GM12878 (cell line): ENCODE measurements around the gene DENND2C. TPM values are rescaled to one million over a fixed set of nuclear protein-coding genes. Genes with fewer than 3 reads are reported as not detected.

Experiments
- ATAC-seq: fragments of 200-7000 bp; cut with Tn5 transposase; 3 replicates; pipeline ENCODE4 v1.9.1; 2020; ENCODE audit warnings: mild to moderate bottlenecking, moderate library complexity
- BruUV-seq: library from RNA; stranded (reverse); fragments of 400-500 nt; replicated peaks from 2 replicates; lab custom pipeline; 2021; lab: Mats Ljungman, UMichigan
- CTCF ChIA-PET: fragments of 300-600 bp; sonication (Branson Sonifier 250); formaldehyde crosslinking; extraction: SDS; loops from one replicate; lab custom pipeline; 2021; ENCODE audit warnings: inconsistent platforms; lab: Yijun Ruan, JAX
- POLR2A ChIA-PET: fragments of 350-600 bp; formaldehyde crosslinking; extraction: SDS; loops from one replicate; lab custom pipeline; 2021; ENCODE audit warnings: inconsistent platforms; lab: Charles Lee
- RAD21 ChIA-PET: fragments of 300-600 bp; sonication (Branson Sonifier 250); formaldehyde crosslinking; loops from one replicate; lab custom pipeline; 2023; ENCODE audit warnings: antibody characterized with exemption; ENCODE audit not compliant: unreplicated experiment; lab: Charles Lee
- SMC1A ChIA-PET: fragments of 300-600 bp; sonication (Branson Sonifier 250); formaldehyde crosslinking; loops from one replicate; lab custom pipeline; 2023; ENCODE audit not compliant: unreplicated experiment, uncharacterized antibody; lab: Charles Lee
- DNase-seq: peaks from one replicate; pipeline ENCODE4 v3.0.0-alpha.2; 2011; ENCODE audit warnings: low read depth, low spot score
- FAIRE-seq: peaks from 3 replicates; lab custom pipeline; 2011; peaks lifted over from hg19 to GRCh38; lab: Jason Lieb, UNC
- H2AFZ ChIP-seq: 2 replicates; pipeline ENCODE4 v1.6.0; 2011; ENCODE audit warnings: low read depth, low read length, control low read depth; ENCODE audit not compliant: control insufficient read depth
- H3K27ac ChIP-seq: 2 replicates; pipeline ENCODE4 v1.5.1; 2011; ENCODE audit warnings: control low read depth; ENCODE audit not compliant: control insufficient read depth, insufficient read depth
- H3K27me3 ChIP-seq, 2 experiments: replicated peaks in 1 of 2; 2 replicates each; pipeline versions ENCODE4 v1.6.0 to v1.6.1; 2011; ENCODE audit warnings: low read length in 1 of 2; ENCODE audit not compliant: control insufficient read depth in 2 of 2, insufficient read depth in 2 of 2
- H3K36me3 ChIP-seq, 2 experiments: 2 replicates each; pipeline ENCODE4 v1.5.1; 2011; ENCODE audit warnings: low read length in 1 of 2; ENCODE audit not compliant: control insufficient read depth in 2 of 2, insufficient read depth in 2 of 2
- H3K4me1 ChIP-seq: 2 replicates; pipeline ENCODE4 v1.6.1; 2011; ENCODE audit warnings: mild to moderate bottlenecking, low read length, moderate library complexity, mixed read lengths; ENCODE audit not compliant: control insufficient read depth, insufficient read depth
- H3K4me2 ChIP-seq: 2 replicates; pipeline ENCODE4 v1.6.0; 2011; ENCODE audit warnings: control low read depth; ENCODE audit not compliant: control insufficient read depth, insufficient read depth
- H3K4me3 ChIP-seq: fragments of 200-600 bp; sonication (generic); 2 replicates; pipeline ENCODE4 v1.5.1; 2016
- H3K79me2 ChIP-seq: 2 replicates; pipeline ENCODE4 v1.6.0; 2011; ENCODE audit warnings: low read length; ENCODE audit not compliant: control insufficient read depth, insufficient read depth
- H3K9ac ChIP-seq: 2 replicates; pipeline ENCODE4 v1.8.0; 2011; ENCODE audit warnings: low read length, control low read depth, mixed read lengths; ENCODE audit not compliant: control insufficient read depth, insufficient read depth
- H3K9me3 ChIP-seq: replicated peaks from 3 replicates; pipeline ENCODE4 v1.5.1; 2011; ENCODE audit warnings: mild to moderate bottlenecking, low read length; ENCODE audit not compliant: control insufficient read depth, insufficient read depth
- H4K20me1 ChIP-seq: 2 replicates; pipeline ENCODE4 v1.6.0; 2011; ENCODE audit not compliant: control insufficient read depth, insufficient read depth
- CBX3 ChIP-seq: fragments of 200-600 bp; sonication (generic); IDR thresholded peaks from 2 replicates; pipeline ENCODE4 v1.6.1; 2016; ENCODE audit warnings: low read depth, borderline replicate concordance
- PAX8 ChIP-seq: fragments of 450-650 bp; IDR thresholded peaks from 2 replicates; pipeline ENCODE4 v1.6.1; 2017; ENCODE audit warnings: mild to moderate bottlenecking, moderate library complexity
- SMAD1 ChIP-seq: fragments of 450-650 bp; IDR thresholded peaks from 2 replicates; pipeline ENCODE4 v1.6.1; 2018; ENCODE audit warnings: mild to moderate bottlenecking, low read depth; ENCODE audit not compliant: partially characterized antibody
- ZBTB40 ChIP-seq: fragments of 450-650 bp; IDR thresholded peaks from 2 replicates; pipeline ENCODE4 v1.6.1; 2016; ENCODE audit warnings: mild to moderate bottlenecking, moderate library complexity, borderline replicate concordance
- WGBS: methylation state at CpG from one replicate; pipeline ENCODE4 v1.1.6; 2016; ENCODE audit warnings: low lambda C conversion rate; ENCODE audit not compliant: insufficient replicate concordance, insufficient coverage; ENCODE audit errors: missing lambda C conversion rate; 5-methylcytosine and 5-hydroxymethylcytosine counted together
- in situ Hi-C: fragments of 300-500 bp; cut with MboI; formaldehyde crosslinking; loops from 9 replicates; pipeline ENCODE4 v1.14.3; 2018; ENCODE audit warnings: mixed read lengths
- intact Hi-C: fragments of 100-400 bp; cut with micrococcal nuclease; formaldehyde crosslinking; loops from one replicate; pipeline ENCODE4 v1.14.2; 2022; ENCODE audit not compliant: unreplicated experiment
- polyA plus RNA-seq, 11 experiments: library from polyadenylated mRNA; depleted of rRNA in 4 of 11; unstranded in 6 of 11; stranded (reverse) in 5 of 11; fragments of >200 nt; fragmentation: Nextera tagmentation in 4 of 11; fragmentation: Illumina TruSeq in 1 of 11; extraction: Ambion mirVana in 4 of 11; extraction: Trizol in 1 of 11; gene quantifications; 1 replicate in 1 of 11; 2 replicates in 10 of 11; pipeline versions ENCODE4 v1.2.1 to v1.2.3, GENCODE V29; 2011 to 2016; ENCODE audit warnings: inconsistent platforms in 2 of 11, missing spikeins in 2 of 11, low read depth in 1 of 11
- total RNA-seq, 4 experiments: library from RNA; depleted of rRNA in 3 of 4; stranded (reverse); fragments of >200 nt in 3 of 4; fragmentation: Illumina TruSeq in 1 of 4; extraction: Trizol in 1 of 4; gene quantifications; 2 replicates each; pipeline versions ENCODE4 v1.2.1 to v1.2.3, GENCODE V29; 2013 to 2021
- TF ChIP-seq, protein P1 (sequence below): IDR thresholded peaks from 2 replicates; pipeline ENCODE4 v1.6.1; 2011; ENCODE audit warnings: low read depth, low read length, improper control_type of control experiment, borderline replicate concordance
- TF ChIP-seq, protein P2 (sequence below): fragments of 450-650 bp; IDR thresholded peaks from 2 replicates; pipeline ENCODE4 v1.6.1; 2016; ENCODE audit warnings: mild to moderate bottlenecking
- TF ChIP-seq, protein P3 (sequence below): fragments of 450-650 bp; IDR thresholded peaks from 2 replicates; pipeline ENCODE4 v1.6.1; 2018; ENCODE audit warnings: mild to moderate bottlenecking, low read depth, moderate library complexity; ENCODE audit not compliant: partially characterized antibody

DENND2C gene
- total and polyA plus RNA-seq, 10 of the 15 experiments (the other 5 are each of a cell fraction or from before 2014, with no cell fraction given), result 0.01 to 0.10 (median 0.06) TPM; not detected in 3

GRCh38 chr1:114688526-114688925 is 18.7 kb upstream of the DENND2C start:
- no TSS peak for BruUV-seq
- Histone ChIP-seq H3K27me3 (0 out of 4 replicates have a peak, but pooled peaks cover 0 to 3% of the 10 kb centered on the region in 2 experiments), H3K4me2 (no peak overlapping the region), H3K36me3 (no peaks in the 10 kb centered on the region), H3K4me3 (no peak overlapping the region), H4K20me1 (no peaks in the 10 kb centered on the region), H3K9ac (no peak overlapping the region), H3K79me2 (no peaks in the 10 kb centered on the region), H3K4me1 (no peaks in the 10 kb centered on the region), H2AFZ (no peak overlapping the region), H3K9me3 (no peaks in the 10 kb centered on the region), H3K27ac (no peak overlapping the region)
- 25% methylated on average over 4 of the region's 4 CpGs for WGBS
- ChIA-PET POLR2A (no interaction called here), RAD21 (no interaction called here), SMC1A (no interaction called here), CTCF (no interaction called here)
- FAIRE-seq (no peak), ATAC-seq (no peak), DNase-seq (no peak)
- TF ChIP-seq CBX3 (no peak), SMAD1 (no peak), ZBTB40 (no peak), PAX8 (no peak)
- TF ChIP-seq, protein P1, sequence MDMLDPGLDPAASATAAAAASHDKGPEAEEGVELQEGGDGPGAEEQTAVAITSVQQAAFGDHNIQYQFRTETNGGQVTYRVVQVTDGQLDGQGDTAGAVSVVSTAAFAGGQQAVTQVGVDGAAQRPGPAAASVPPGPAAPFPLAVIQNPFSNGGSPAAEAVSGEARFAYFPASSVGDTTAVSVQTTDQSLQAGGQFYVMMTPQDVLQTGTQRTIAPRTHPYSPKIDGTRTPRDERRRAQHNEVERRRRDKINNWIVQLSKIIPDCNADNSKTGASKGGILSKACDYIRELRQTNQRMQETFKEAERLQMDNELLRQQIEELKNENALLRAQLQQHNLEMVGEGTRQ, result no peak
- TF ChIP-seq, protein P2, sequence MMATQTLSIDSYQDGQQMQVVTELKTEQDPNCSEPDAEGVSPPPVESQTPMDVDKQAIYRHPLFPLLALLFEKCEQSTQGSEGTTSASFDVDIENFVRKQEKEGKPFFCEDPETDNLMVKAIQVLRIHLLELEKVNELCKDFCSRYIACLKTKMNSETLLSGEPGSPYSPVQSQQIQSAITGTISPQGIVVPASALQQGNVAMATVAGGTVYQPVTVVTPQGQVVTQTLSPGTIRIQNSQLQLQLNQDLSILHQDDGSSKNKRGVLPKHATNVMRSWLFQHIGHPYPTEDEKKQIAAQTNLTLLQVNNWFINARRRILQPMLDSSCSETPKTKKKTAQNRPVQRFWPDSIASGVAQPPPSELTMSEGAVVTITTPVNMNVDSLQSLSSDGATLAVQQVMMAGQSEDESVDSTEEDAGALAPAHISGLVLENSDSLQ, result no peak
- TF ChIP-seq, protein P3, sequence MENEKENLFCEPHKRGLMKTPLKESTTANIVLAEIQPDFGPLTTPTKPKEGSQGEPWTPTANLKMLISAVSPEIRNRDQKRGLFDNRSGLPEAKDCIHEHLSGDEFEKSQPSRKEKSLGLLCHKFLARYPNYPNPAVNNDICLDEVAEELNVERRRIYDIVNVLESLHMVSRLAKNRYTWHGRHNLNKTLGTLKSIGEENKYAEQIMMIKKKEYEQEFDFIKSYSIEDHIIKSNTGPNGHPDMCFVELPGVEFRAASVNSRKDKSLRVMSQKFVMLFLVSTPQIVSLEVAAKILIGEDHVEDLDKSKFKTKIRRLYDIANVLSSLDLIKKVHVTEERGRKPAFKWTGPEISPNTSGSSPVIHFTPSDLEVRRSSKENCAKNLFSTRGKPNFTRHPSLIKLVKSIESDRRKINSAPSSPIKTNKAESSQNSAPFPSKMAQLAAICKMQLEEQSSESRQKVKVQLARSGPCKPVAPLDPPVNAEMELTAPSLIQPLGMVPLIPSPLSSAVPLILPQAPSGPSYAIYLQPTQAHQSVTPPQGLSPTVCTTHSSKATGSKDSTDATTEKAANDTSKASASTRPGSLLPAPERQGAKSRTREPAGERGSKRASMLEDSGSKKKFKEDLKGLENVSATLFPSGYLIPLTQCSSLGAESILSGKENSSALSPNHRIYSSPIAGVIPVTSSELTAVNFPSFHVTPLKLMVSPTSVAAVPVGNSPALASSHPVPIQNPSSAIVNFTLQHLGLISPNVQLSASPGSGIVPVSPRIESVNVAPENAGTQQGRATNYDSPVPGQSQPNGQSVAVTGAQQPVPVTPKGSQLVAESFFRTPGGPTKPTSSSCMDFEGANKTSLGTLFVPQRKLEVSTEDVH, result no peak
- intact Hi-C loops, result no loop called here
- in situ Hi-C loops, result no loop called here
